Gastroesophageal sphincter (tissue), 3 donors: ENCODE data around the gene ANGPT4.

Experiments used
- CTCF ChIP-seq, 4 experiments: fragments of 200-600 bp in 2 of 4; fragments of 450-650 bp in 2 of 4; sonication (generic) in 1 of 4; IDR thresholded peaks; one replicate each; pipeline ENCODE4 v1.5.1; 2017 to 2019; ENCODE audit warnings: antibody characterized with exemption in 4 of 4, mild to moderate bottlenecking in 2 of 4, moderate library complexity in 2 of 4
- EP300 ChIP-seq: sonication (generic); formaldehyde crosslinking; IDR thresholded peaks from one replicate; pipeline ENCODE4 v1.6.1; 2017; ENCODE audit warnings: antibody characterized with exemption, mild to moderate bottlenecking

GRCh38 chr20:835608-836045, 80.5 kb downstream of the ANGPT4 start:
- TF ChIP-seq CTCF (IDR thresholded peaks at IDR 0.05) (no peak), EP300 (no peak)
